Aortic smooth muscle cell (primary cell): ENCODE data around the gene ZNF728. TPM values are rescaled to one million over a fixed set of nuclear protein-coding genes. Genes with fewer than 3 reads are reported as not detected.

ENCODE experiments used
- total RNA-seq: library from RNA; depleted of rRNA; stranded (reverse); fragments of >200 nt; gene quantifications from 2 replicates; pipeline ENCODE4 v1.2.3, GENCODE V29; 2014

The ZNF728 gene
- total RNA-seq = 0.40 and 0.62 TPM in 2 replicates

DNA sequence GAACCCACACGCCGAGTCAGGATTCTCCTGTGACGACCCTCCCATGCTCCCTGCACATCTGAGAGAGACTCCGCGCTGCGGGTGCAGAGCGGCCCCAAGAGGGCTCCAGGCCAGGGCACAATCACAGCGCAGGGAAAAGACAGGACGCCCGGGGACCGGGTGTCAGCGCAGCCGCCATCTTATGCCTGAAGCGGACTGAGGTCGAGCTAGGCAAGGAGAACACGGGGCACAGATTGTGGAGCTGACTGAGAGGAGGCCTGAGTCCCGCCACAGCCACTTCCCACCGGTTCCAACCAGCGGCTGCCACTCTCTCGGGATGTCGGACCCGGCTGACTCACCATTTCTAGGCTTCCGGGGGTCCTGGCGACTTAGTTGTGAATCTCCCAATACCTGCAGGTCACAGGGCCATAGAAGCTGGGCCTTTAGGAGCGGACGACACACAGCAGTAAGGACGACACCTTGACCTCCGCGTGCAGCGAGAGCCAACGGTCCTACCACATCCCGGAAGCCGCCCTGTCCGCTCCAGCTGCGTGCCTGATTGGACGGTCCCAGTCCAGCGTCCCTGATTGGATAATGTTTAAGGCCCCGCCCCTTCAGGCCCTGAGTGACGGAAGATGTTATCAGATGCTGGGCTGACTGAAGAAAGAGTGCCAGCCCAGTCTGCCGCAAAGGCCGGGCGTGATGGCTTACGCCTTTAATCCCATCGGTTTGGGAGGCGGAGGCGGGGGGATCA is at the start of gene ZNF728:
Gene ZNF728, minus strand, starts transcription at position 487 of the 733 bp plus-strand sequence. Its CDS starts 146 bp downstream, at position 341.

Other genes with a start within 250 kb of the ZNF728 start
- gene ZNF99, start 219.0 kb downstream of the ZNF728 start, total RNA-seq = not detected in 2 replicates
- gene ZNF723, start 170.9 kb downstream of the ZNF728 start, total RNA-seq = not detected in 2 replicates
- gene ZNF730, start 113.8 kb upstream of the ZNF728 start, total RNA-seq = 0.93 and 1.3 TPM in 2 replicates
- 2.9 and 7.3 TPM in 2 replicates for gene ZNF724, start 247.2 kb upstream of the ZNF728 start, total RNA-seq